ENCODE data around the gene LRRC53.

GRCh38 chr1:74471470-74471869 is 40.9 kb downstream of the LRRC53 start:
- TF ChIP-seq ZNF274 (IDR thresholded peaks at IDR 0.05; ENCODE audit: low read depth, low read length) (no peak), YY1 (IDR thresholded peaks at IDR 0.05; ENCODE audit: insufficient read depth, insufficient read length) (no peak)

Data from NT2/D1 (cell line).